ENCODE results near the gene TTC39C.

DNA sequence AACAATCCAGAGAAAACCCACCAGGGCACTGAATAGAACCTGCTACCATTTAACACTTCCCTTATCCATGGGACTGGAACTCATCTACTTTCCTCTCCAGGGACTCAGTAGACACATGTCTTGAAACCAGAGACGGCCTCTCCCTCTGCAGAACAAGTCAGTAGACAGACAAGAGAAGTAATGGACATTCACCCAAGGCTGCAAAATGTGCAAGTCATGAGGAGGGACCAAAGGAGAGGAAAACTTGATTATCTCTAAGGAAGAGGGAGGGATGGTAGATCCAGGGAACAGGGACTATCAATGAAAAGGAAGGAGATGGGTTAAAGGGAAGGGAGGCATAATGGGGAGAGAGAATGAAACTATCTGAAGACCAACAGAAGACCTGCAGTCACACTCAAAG, 5.3 kb upstream of the TTC39C start:
- no peak for TF ChIP-seq POLR2A (IDR thresholded peaks at IDR 0.05)
- TF ChIP-seq CTCF (IDR thresholded peaks at IDR 0.05) = no peak
